Measurements from ENCODE around the gene TM4SF20.

The TM4SF20 gene

DNA sequence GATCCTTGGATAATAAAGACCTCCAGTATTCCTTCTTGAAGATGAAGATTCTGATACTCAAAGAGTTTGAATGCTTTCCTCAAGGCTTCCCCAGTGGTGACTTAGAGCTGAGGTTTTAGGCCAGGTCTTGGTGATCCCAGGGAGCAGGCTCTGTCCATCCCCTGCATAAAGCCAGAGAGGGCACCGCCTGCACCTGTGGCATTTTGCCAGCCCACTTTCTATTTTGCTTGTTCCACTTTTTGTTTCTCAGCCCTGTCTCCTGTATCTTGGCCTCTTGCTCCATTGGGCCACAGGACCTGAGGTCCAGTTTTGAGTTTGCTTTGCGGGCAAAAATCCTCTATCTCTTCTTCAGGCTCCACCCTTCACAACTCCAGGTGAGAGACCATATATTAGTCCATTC lies 15.3 kb upstream of the TM4SF20 start:
- H3F3A ChIP-seq (ENCODE audit: low read depth): no peaks in the 10 kb centered on the region
- H3K9me3 ChIP-seq (ENCODE audit: insufficient read depth, low read depth, low read length): no peaks in the 10 kb centered on the region
- H3K4me1 ChIP-seq (ENCODE audit: insufficient read depth, low read length, poor library complexity, severe bottlenecking): peaks cover 6% of the 10 kb centered on the region
- no peaks in the 10 kb centered on the region for H3K27me3 ChIP-seq (ENCODE audit: insufficient read depth, low read length, poor library complexity, severe bottlenecking)
- no peak overlapping the region for H3K4me2 ChIP-seq (ENCODE audit: low read depth, low read length, poor library complexity, severe bottlenecking)
- H3K36me3 ChIP-seq (ENCODE audit: insufficient read depth, low read length): no peaks in the 10 kb centered on the region
- H2AFZ ChIP-seq (ENCODE audit: low read length): no peak overlapping the region
- no peaks in the 10 kb centered on the region for H3K79me2 ChIP-seq (ENCODE audit: insufficient read depth, low read length)
- H3K9ac ChIP-seq (ENCODE audit: low read depth, low read length, poor library complexity, severe bottlenecking): no peak overlapping the region
- no peaks in the 10 kb centered on the region for H4K20me1 ChIP-seq (ENCODE audit: insufficient read depth, low read length, poor library complexity, severe bottlenecking)
- no peaks in the 10 kb centered on the region for H3K9me2 ChIP-seq (replicated peaks; ENCODE audit: low read depth, low read length)
- TF ChIP-seq, protein P1, sequence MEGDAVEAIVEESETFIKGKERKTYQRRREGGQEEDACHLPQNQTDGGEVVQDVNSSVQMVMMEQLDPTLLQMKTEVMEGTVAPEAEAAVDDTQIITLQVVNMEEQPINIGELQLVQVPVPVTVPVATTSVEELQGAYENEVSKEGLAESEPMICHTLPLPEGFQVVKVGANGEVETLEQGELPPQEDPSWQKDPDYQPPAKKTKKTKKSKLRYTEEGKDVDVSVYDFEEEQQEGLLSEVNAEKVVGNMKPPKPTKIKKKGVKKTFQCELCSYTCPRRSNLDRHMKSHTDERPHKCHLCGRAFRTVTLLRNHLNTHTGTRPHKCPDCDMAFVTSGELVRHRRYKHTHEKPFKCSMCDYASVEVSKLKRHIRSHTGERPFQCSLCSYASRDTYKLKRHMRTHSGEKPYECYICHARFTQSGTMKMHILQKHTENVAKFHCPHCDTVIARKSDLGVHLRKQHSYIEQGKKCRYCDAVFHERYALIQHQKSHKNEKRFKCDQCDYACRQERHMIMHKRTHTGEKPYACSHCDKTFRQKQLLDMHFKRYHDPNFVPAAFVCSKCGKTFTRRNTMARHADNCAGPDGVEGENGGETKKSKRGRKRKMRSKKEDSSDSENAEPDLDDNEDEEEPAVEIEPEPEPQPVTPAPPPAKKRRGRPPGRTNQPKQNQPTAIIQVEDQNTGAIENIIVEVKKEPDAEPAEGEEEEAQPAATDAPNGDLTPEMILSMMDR (conservative IDR thresholded peaks at IDR 0.05; ENCODE audit: low read length): no peak
- TF ChIP-seq EZH2phosphoT487 (IDR thresholded peaks at IDR 0.05; ENCODE audit: borderline replicate concordance): no peak
- no peak overlapping the region for H3K4me3 ChIP-seq (ENCODE audit: low read length, poor library complexity, severe bottlenecking)

DNA sequence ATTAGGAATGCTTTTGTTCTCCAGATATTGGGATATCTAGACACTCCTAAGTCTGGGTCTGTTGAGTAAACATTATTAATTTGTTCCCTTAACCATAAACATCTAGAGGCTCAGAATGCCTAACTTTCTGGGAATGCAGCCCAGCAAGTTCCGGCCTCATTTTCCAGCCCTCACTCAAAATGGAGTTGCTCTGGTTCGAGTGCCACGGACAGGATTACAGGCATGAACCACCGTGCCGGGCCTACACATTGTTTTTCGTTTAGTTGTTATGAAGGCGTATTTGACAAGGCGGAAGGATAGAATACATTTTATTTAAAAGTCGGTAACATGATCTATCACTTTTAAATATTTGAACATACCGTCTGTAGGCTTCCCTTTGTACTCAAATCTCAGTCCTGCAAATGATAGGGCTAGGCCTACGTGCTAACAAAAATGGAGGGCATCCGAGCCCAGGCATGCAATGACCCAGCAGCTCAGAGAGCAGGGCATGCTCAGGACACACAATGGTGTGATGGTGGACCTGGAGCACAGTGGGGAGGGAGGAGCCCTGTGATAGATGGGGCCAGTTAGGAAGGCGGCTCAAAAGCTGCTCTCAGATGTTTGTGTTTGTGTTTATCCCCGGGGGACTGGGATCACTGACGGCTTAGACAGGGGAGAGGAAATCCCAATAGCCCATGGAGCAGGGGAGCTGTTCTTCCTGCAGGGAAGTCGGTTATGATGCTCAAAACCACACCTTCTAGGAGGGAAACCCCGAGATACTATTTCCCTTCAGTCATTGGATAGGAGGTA lies 11.6 kb upstream of the TM4SF20 start:
- Histone ChIP-seq H3F3A (ENCODE audit: low read depth) (no peaks in the 10 kb centered on the region), H3K4me1 (ENCODE audit: insufficient read depth, low read length, poor library complexity, severe bottlenecking) (no peaks in the 10 kb centered on the region), H3K36me3 (ENCODE audit: insufficient read depth, low read length) (no peaks in the 10 kb centered on the region), H3K79me2 (ENCODE audit: insufficient read depth, low read length) (no peaks in the 10 kb centered on the region), H3K4me3 (ENCODE audit: low read length, poor library complexity, severe bottlenecking) (no peak overlapping the region), H4K20me1 (ENCODE audit: insufficient read depth, low read length, poor library complexity, severe bottlenecking) (no peaks in the 10 kb centered on the region), H3K27me3 (ENCODE audit: insufficient read depth, low read length, poor library complexity, severe bottlenecking) (no peaks in the 10 kb centered on the region), H3K4me2 (ENCODE audit: low read depth, low read length, poor library complexity, severe bottlenecking) (no peak overlapping the region), H3K9me2 (replicated peaks; ENCODE audit: low read depth, low read length) (no peaks in the 10 kb centered on the region), H3K9me3 (ENCODE audit: insufficient read depth, low read depth, low read length) (no peaks in the 10 kb centered on the region), H2AFZ (ENCODE audit: low read length) (no peak overlapping the region), H3K9ac (ENCODE audit: low read depth, low read length, poor library complexity, severe bottlenecking) (no peak overlapping the region)
- TF ChIP-seq, protein P1 (conservative IDR thresholded peaks at IDR 0.05; ENCODE audit: low read length): no peak
- no peak for TF ChIP-seq EZH2phosphoT487 (IDR thresholded peaks at IDR 0.05; ENCODE audit: borderline replicate concordance)

DNA sequence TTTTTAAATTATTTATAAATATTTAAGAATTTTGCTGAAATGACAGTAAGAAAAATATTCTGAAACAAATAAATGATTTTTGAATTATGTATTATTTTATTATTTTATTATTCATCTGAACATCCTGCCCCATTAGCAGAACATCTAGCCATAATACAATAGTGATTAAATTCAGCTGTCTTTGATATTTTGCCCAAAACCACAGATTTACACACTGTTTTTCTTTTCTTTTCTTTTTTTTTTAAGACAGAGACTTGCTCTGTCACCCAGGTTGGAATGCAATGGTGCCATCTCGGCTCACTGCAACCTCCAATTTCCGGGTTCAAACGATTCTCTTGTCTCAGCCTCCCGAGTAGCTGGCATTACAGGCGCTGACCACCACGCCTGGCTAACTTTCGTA lies 10.6 kb upstream of the TM4SF20 start:
- Histone ChIP-seq H3K4me1 (ENCODE audit: insufficient read depth, low read length, poor library complexity, severe bottlenecking) (no peaks in the 10 kb centered on the region), H2AFZ (ENCODE audit: low read length) (no peak overlapping the region), H3K9me3 (ENCODE audit: insufficient read depth, low read depth, low read length) (no peaks in the 10 kb centered on the region), H3K9ac (ENCODE audit: low read depth, low read length, poor library complexity, severe bottlenecking) (no peak overlapping the region), H3K27me3 (ENCODE audit: insufficient read depth, low read length, poor library complexity, severe bottlenecking) (no peaks in the 10 kb centered on the region), H3K79me2 (ENCODE audit: insufficient read depth, low read length) (no peaks in the 10 kb centered on the region), H3F3A (ENCODE audit: low read depth) (no peaks in the 10 kb centered on the region), H3K4me2 (ENCODE audit: low read depth, low read length, poor library complexity, severe bottlenecking) (no peak overlapping the region), H4K20me1 (ENCODE audit: insufficient read depth, low read length, poor library complexity, severe bottlenecking) (no peaks in the 10 kb centered on the region), H3K36me3 (ENCODE audit: insufficient read depth, low read length) (no peaks in the 10 kb centered on the region), H3K4me3 (ENCODE audit: low read length, poor library complexity, severe bottlenecking) (no peak overlapping the region), H3K9me2 (replicated peaks; ENCODE audit: low read depth, low read length) (no peaks in the 10 kb centered on the region)
- TF ChIP-seq, protein P1 (conservative IDR thresholded peaks at IDR 0.05; ENCODE audit: low read length): no peak
- no peak for TF ChIP-seq EZH2phosphoT487 (IDR thresholded peaks at IDR 0.05; ENCODE audit: borderline replicate concordance)

Measured in Loucy (cell line).